ENCODE data around the gene MBNL1.

The MBNL1 gene

GRCh38 chr3:152269831-152270734 lies 1.4 kb downstream of the MBNL1 start:
- peak overlapping the region; percentile 72 for H3K4me3 ChIP-seq (ENCODE audit: low read depth, low read length)
- TF ChIP-seq, protein P1, sequence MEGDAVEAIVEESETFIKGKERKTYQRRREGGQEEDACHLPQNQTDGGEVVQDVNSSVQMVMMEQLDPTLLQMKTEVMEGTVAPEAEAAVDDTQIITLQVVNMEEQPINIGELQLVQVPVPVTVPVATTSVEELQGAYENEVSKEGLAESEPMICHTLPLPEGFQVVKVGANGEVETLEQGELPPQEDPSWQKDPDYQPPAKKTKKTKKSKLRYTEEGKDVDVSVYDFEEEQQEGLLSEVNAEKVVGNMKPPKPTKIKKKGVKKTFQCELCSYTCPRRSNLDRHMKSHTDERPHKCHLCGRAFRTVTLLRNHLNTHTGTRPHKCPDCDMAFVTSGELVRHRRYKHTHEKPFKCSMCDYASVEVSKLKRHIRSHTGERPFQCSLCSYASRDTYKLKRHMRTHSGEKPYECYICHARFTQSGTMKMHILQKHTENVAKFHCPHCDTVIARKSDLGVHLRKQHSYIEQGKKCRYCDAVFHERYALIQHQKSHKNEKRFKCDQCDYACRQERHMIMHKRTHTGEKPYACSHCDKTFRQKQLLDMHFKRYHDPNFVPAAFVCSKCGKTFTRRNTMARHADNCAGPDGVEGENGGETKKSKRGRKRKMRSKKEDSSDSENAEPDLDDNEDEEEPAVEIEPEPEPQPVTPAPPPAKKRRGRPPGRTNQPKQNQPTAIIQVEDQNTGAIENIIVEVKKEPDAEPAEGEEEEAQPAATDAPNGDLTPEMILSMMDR (IDR thresholded peaks at IDR 0.05; ENCODE audit: low read depth, low read length, missing control alignments), result no peak
- DNase-seq (ENCODE audit: low read depth), result no peak
- in situ Hi-C loops (cut with HindIII; ENCODE audit: low sequenced_read_pairs), result no loop called here

DNA sequence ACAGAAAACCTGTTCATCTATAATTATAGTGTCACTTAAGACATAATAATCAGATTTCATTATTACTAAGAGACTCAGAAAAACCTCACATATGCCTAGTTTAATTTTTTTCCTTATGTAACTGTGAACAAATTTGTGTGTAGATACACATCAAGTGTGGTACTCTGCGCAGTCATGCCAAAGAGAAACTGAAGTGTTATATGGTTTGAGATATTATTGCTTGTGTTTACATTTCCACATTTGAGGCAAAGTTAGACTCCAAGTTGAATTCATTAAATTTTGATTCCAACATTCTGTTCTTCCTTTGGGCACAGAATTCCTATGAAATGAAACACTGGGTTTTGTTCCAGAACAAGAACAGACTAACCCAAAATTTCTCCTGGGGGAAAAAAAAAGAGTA lies 2.2 kb downstream of the MBNL1 start:
- in situ Hi-C loops (cut with HindIII; ENCODE audit: low sequenced_read_pairs), result no loop called here
- H3K4me3 ChIP-seq (ENCODE audit: low read depth, low read length), result peak overlapping the region; percentile 72
- DNase-seq (ENCODE audit: low read depth), result no peak
- TF ChIP-seq, protein P1 (IDR thresholded peaks at IDR 0.05; ENCODE audit: low read depth, low read length, missing control alignments), result no peak

- TF ChIP-seq, protein P1 (IDR thresholded peaks at IDR 0.05; ENCODE audit: low read depth, low read length, missing control alignments), result no peak
- peak overlapping the region; percentile 72 for H3K4me3 ChIP-seq (ENCODE audit: low read depth, low read length)
- in situ Hi-C loops (cut with HindIII; ENCODE audit: low sequenced_read_pairs), result no loop called here
- no peak for DNase-seq (ENCODE audit: low read depth)
Observed at GRCh38 chr3:152271501-152272236, 2.9 kb downstream of the MBNL1 start.

DNA sequence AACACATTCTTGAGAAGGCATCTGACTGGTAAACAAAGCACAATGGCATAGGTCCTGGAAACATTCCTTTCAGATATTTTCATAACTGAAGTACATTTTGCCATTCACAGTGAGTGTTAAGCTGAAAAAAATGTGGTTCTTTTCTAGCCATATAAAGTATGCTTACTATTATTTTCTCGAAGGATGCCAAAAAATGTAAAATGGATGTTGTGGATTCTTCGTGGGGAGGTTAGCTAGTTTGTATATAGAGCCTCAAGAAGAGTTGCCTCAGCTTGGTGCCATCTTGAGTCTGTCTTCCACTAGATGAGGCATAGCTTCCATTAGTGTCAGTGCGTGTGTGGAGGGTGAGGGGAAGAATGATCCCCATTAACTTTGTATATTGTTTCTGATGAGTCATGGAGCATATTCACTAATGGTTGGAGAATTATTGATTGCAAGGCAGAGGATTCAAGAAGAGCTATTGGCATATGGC lies 4.1 kb downstream of the MBNL1 start:
- DNase-seq (ENCODE audit: low read depth), result peak; percentile 76
- TF ChIP-seq, protein P1 (IDR thresholded peaks at IDR 0.05; ENCODE audit: low read depth, low read length, missing control alignments), result no peak
- in situ Hi-C loops (cut with HindIII; ENCODE audit: low sequenced_read_pairs), result no loop called here
- no peak overlapping the region for H3K4me3 ChIP-seq (ENCODE audit: low read depth, low read length)

GRCh38 chr3:152276681-152277080 lies 8.0 kb downstream of the MBNL1 start:
- in situ Hi-C loops (cut with HindIII; ENCODE audit: low sequenced_read_pairs), result no loop called here
- no peak for DNase-seq (ENCODE audit: low read depth)
- no peak overlapping the region for H3K4me3 ChIP-seq (ENCODE audit: low read depth, low read length)
- TF ChIP-seq, protein P1 (IDR thresholded peaks at IDR 0.05; ENCODE audit: low read depth, low read length, missing control alignments), result no peak

- H3K4me3 ChIP-seq (ENCODE audit: low read depth, low read length), result no peak overlapping the region
- DNase-seq (ENCODE audit: low read depth), result no peak
- TF ChIP-seq, protein P1 (IDR thresholded peaks at IDR 0.05; ENCODE audit: low read depth, low read length, missing control alignments), result no peak
- in situ Hi-C loops (cut with HindIII; ENCODE audit: low sequenced_read_pairs), result no loop called here
Observed at GRCh38 chr3:152277198-152277597, 8.5 kb downstream of the MBNL1 start.
